H9 (cell line): Measurements from ENCODE around the gene ABCB8. TPM values are rescaled to one million over a fixed set of nuclear protein-coding genes. Genes with fewer than 3 reads are reported as not detected.

ENCODE experiments used
- DNase-seq: peaks from one replicate; pipeline ENCODE4 v3.0.0-alpha.2; 2017
- H2AFZ ChIP-seq: one replicate; pipeline ENCODE4 v1.6.1; 2013; ENCODE audit warnings: mild to moderate bottlenecking, low read length, control low read depth, moderate library complexity
- H2AK5ac ChIP-seq: 2 replicates; pipeline ENCODE4 v1.6.1; 2013; ENCODE audit warnings: low read length, control low read depth, mixed read lengths; ENCODE audit not compliant: insufficient read length
- H2BK120ac ChIP-seq: one replicate; pipeline ENCODE4 v1.6.1; 2013; ENCODE audit warnings: low read depth, mild to moderate bottlenecking, low read length, control low read depth, inconsistent platforms; ENCODE audit not compliant: poor library complexity, severe bottlenecking
- H2BK12ac ChIP-seq: 2 replicates; pipeline ENCODE4 v1.6.1; 2013; ENCODE audit warnings: low read length, control low read depth, mixed read lengths, low read depth; ENCODE audit not compliant: insufficient read length
- H2BK15ac ChIP-seq: 2 replicates; pipeline ENCODE4 v1.6.1; 2013; ENCODE audit warnings: low read depth, low read length, control low read depth
- H2BK20ac ChIP-seq: one replicate; pipeline ENCODE4 v1.6.1; 2013; ENCODE audit warnings: low read depth, mild to moderate bottlenecking, low read length, control low read depth, inconsistent platforms; ENCODE audit not compliant: poor library complexity, severe bottlenecking
- H2BK5ac ChIP-seq: 2 replicates; pipeline ENCODE4 v1.6.1; 2013; ENCODE audit warnings: low read length, control low read depth, mixed read lengths; ENCODE audit not compliant: insufficient read length
- H3K14ac ChIP-seq: 2 replicates; pipeline ENCODE4 v1.6.1; 2013; ENCODE audit warnings: low read length, control low read depth; ENCODE audit not compliant: insufficient read depth
- H3K18ac ChIP-seq: 2 replicates; pipeline ENCODE4 v1.6.1; 2013; ENCODE audit warnings: low read depth, mild to moderate bottlenecking, mixed read lengths, low read length, control low read depth; ENCODE audit not compliant: insufficient read length
- H3K23ac ChIP-seq: 2 replicates; pipeline ENCODE4 v1.6.1; 2013; ENCODE audit warnings: low read length, control low read depth, mixed read lengths, low read depth; ENCODE audit not compliant: insufficient read length
- H3K23me2 ChIP-seq: 2 replicates; pipeline ENCODE4 v1.6.1; 2013; ENCODE audit warnings: low read depth, mild to moderate bottlenecking, mixed read lengths, low read length, control low read depth; ENCODE audit not compliant: insufficient read length, poor library complexity, severe bottlenecking
- H3K27ac ChIP-seq: 2 replicates; pipeline ENCODE4 v1.5.1; 2013; ENCODE audit warnings: low read length, control low read depth, mixed read lengths, low read depth; ENCODE audit not compliant: insufficient read length
- H3K27me3 ChIP-seq: 2 replicates; pipeline ENCODE4 v1.6.1; 2013; ENCODE audit warnings: low read length, control low read depth, inconsistent platforms; ENCODE audit not compliant: insufficient read depth
- H3K4ac ChIP-seq: 2 replicates; pipeline ENCODE4 v1.6.1; 2013; ENCODE audit warnings: low read depth, mild to moderate bottlenecking, control low read depth, inconsistent platforms, low read length, moderate library complexity
- H3K4me1 ChIP-seq: 2 replicates; pipeline ENCODE4 v1.6.1; 2013; ENCODE audit warnings: low read length, control low read depth, inconsistent platforms; ENCODE audit not compliant: insufficient read depth
- H3K4me2 ChIP-seq: 2 replicates; pipeline ENCODE4 v1.6.1; 2013; ENCODE audit warnings: low read length, control low read depth, mixed read lengths; ENCODE audit not compliant: insufficient read length, insufficient read depth
- H3K56ac ChIP-seq: 2 replicates; pipeline ENCODE4 v1.6.1; 2013; ENCODE audit warnings: low read depth, mild to moderate bottlenecking, mixed read lengths, low read length, control low read depth; ENCODE audit not compliant: insufficient read length
- H3K79me1 ChIP-seq: 2 replicates; pipeline ENCODE4 v1.6.1; 2013; ENCODE audit warnings: low read depth, mild to moderate bottlenecking, moderate library complexity, low read length, control low read depth, inconsistent platforms; ENCODE audit not compliant: insufficient read depth, poor library complexity, severe bottlenecking
- H3K79me2 ChIP-seq: 2 replicates; pipeline ENCODE4 v1.6.1; 2013; ENCODE audit warnings: low read length, control low read depth, inconsistent platforms; ENCODE audit not compliant: insufficient read depth
- H3K9ac ChIP-seq: 2 replicates; pipeline ENCODE4 v1.6.1; 2013; ENCODE audit warnings: low read length, control low read depth, mixed read lengths; ENCODE audit not compliant: insufficient read length; ENCODE audit errors: extremely low read depth
- H3K9me3 ChIP-seq: one replicate; pipeline ENCODE4 v1.6.1; 2013; ENCODE audit warnings: low read depth, low read length, inconsistent platforms; ENCODE audit not compliant: control insufficient read depth
- H3T11ph ChIP-seq: one replicate; pipeline ENCODE4 v1.6.1; 2013; ENCODE audit warnings: mild to moderate bottlenecking, low read length, control low read depth, inconsistent platforms
- H4K20me1 ChIP-seq: one replicate; pipeline ENCODE4 v1.6.1; 2013; ENCODE audit not compliant: control insufficient read depth, insufficient read length, insufficient read depth
- H4K5ac ChIP-seq: 2 replicates; pipeline ENCODE4 v1.6.1; 2013; ENCODE audit warnings: low read depth, mild to moderate bottlenecking, mixed read lengths, low read length, control low read depth; ENCODE audit not compliant: insufficient read length
- H4K8ac ChIP-seq: replicated peaks from 2 replicates; pipeline ENCODE4 v1.6.1; 2013; ENCODE audit warnings: low read length, control low read depth, mixed read lengths, low read depth; ENCODE audit not compliant: insufficient read length
- H4K91ac ChIP-seq: 2 replicates; pipeline ENCODE4 v1.6.1; 2013; ENCODE audit warnings: low read depth, mild to moderate bottlenecking, moderate library complexity, mixed read lengths, low read length, control low read depth; ENCODE audit not compliant: insufficient read length
- H3K27ac Mint-ChIP-seq, 3 experiments: 2 replicates in 2 of 3; 3 replicates in 1 of 3; pipeline ENCODE4 v1.8.0; 2020 to 2021; ENCODE audit warnings: mixed read lengths in 3 of 3, mild to moderate bottlenecking in 1 of 3, moderate library complexity in 1 of 3
- H3K27me3 Mint-ChIP-seq: 2 replicates; pipeline ENCODE4 v1.8.0; 2021; ENCODE audit warnings: low read depth, mild to moderate bottlenecking, moderate library complexity, mixed read lengths
- H3K36me3 Mint-ChIP-seq, 3 experiments: 2 replicates in 2 of 3; 3 replicates in 1 of 3; pipeline ENCODE4 v1.8.0; 2020 to 2021; ENCODE audit warnings: low read depth in 3 of 3, mixed read lengths in 3 of 3; ENCODE audit not compliant: insufficient read depth in 1 of 3
- H3K4me1 Mint-ChIP-seq, 2 experiments: 2 replicates each; pipeline ENCODE4 v1.8.0; 2020; ENCODE audit warnings: mixed read lengths in 2 of 2
- H3K4me3 Mint-ChIP-seq, 2 experiments: 2 replicates in 1 of 2; 3 replicates in 1 of 2; pipeline ENCODE4 v1.8.0; 2020 to 2021; ENCODE audit warnings: mild to moderate bottlenecking in 2 of 2, mixed read lengths in 2 of 2, moderate library complexity in 1 of 2
- H3K9me3 Mint-ChIP-seq, 2 experiments: 2 replicates in 1 of 2; 3 replicates in 1 of 2; pipeline ENCODE4 v1.8.0; 2020; ENCODE audit warnings: mild to moderate bottlenecking in 2 of 2, mixed read lengths in 2 of 2, moderate library complexity in 1 of 2
- WGBS: extraction: QIAGEN DNeasy Blood & Tissue Kit; methylation state at CpG from one replicate; pipeline ENCODE4 v1.1.7; 2013; ENCODE audit warnings: missing lambda C conversion rate, low lambda C conversion rate, mixed read lengths; ENCODE audit not compliant: insufficient read length; ENCODE audit errors: extremely low coverage; 5-methylcytosine and 5-hydroxymethylcytosine counted together
- total RNA-seq: library from RNA; stranded (reverse); gene quantifications from 2 replicates; pipeline ENCODE4 v1.2.1, GENCODE V29; 2021
- TF ChIP-seq, protein P1 (sequence below): fragments of 200-600 bp; sonication (generic); conservative IDR thresholded peaks from 3 replicates; pipeline ENCODE4 v1.8.0; 2021; ENCODE audit warnings: antibody characterized with exemption, mild to moderate bottlenecking

ABCB8 gene
- total RNA-seq, 1 experiment from 2014 or later, result 22.1 TPM

DNA sequence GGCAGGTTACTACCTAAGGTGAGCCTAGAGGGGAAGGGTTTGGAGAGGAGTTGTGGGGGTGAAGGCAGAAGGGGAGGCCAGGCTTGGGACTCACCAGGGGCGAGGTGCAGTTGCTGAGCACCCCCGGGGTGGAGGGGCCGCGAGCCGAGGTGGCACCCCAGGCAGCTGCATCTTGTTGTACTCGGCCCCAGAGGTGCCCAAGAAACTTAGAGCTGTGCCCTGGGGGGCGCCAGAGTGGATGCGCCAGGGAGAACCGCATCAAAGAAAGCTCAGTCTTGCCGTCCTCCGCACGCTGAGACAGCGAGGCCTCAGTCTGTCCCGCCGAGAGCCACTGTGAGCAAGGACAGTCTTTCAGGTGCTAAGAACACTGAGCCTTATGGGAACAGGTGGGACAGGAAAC, 11.3 kb upstream of the ABCB8 start:
- no peak overlapping the region for H4K5ac ChIP-seq
- H3K36me3 Mint-ChIP-seq, result peaks cover 2 to 6% (median 6%) of the 10 kb centered on the region in 3 experiments; a peak in 6 of 7 replicates
- no peak overlapping the region for H2BK15ac ChIP-seq
- H3K27me3 Mint-ChIP-seq, result peaks cover 82% of the 10 kb centered on the region
- peaks cover 6% of the 10 kb centered on the region; the same call in 1 of the 2 replicates for H3K27me3 ChIP-seq
- H4K8ac ChIP-seq, result no peak overlapping the region
- no peak for DNase-seq
- no peak overlapping the region for H3T11ph ChIP-seq
- H2AK5ac ChIP-seq, result no peak overlapping the region
- no peaks in the 10 kb centered on the region for H3K79me2 ChIP-seq
- H3K9me3 Mint-ChIP-seq, result peaks cover 0 to 9% of the 10 kb centered on the region in 2 experiments; a peak in 2 of 5 replicates
- H2BK12ac ChIP-seq, result no peak overlapping the region
- no peak overlapping the region for H2BK20ac ChIP-seq
- no peak overlapping the region for H3K18ac ChIP-seq
- no CpG with 5 or more reads among the region's 15 CpGs for WGBS
- H3K56ac ChIP-seq, result no peak overlapping the region
- H3K4me1 Mint-ChIP-seq, result peaks cover 28 to 55% of the 10 kb centered on the region in 2 experiments
- no peak overlapping the region for H3K4me3 Mint-ChIP-seq
- no peak overlapping the region for H2BK5ac ChIP-seq
- H3K9ac ChIP-seq, result no peak overlapping the region
- H3K23me2 ChIP-seq, result peaks cover 7% of the 10 kb centered on the region
- no peak overlapping the region for H4K91ac ChIP-seq
- no peak overlapping the region for H3K14ac ChIP-seq
- no peak overlapping the region for H2AFZ ChIP-seq
- no peak overlapping the region for H3K27ac Mint-ChIP-seq
- H3K23ac ChIP-seq, result no peak overlapping the region
- no peak overlapping the region for H3K4me2 ChIP-seq
- peaks cover 6% of the 10 kb centered on the region; the same call in 1 of the 2 replicates for H3K4me1 ChIP-seq
- H2BK120ac ChIP-seq, result no peak overlapping the region
- no peaks in the 10 kb centered on the region for H4K20me1 ChIP-seq
- H3K9me3 ChIP-seq, result no peaks in the 10 kb centered on the region
- no peak overlapping the region for H3K27ac ChIP-seq
- TF ChIP-seq, protein P1, sequence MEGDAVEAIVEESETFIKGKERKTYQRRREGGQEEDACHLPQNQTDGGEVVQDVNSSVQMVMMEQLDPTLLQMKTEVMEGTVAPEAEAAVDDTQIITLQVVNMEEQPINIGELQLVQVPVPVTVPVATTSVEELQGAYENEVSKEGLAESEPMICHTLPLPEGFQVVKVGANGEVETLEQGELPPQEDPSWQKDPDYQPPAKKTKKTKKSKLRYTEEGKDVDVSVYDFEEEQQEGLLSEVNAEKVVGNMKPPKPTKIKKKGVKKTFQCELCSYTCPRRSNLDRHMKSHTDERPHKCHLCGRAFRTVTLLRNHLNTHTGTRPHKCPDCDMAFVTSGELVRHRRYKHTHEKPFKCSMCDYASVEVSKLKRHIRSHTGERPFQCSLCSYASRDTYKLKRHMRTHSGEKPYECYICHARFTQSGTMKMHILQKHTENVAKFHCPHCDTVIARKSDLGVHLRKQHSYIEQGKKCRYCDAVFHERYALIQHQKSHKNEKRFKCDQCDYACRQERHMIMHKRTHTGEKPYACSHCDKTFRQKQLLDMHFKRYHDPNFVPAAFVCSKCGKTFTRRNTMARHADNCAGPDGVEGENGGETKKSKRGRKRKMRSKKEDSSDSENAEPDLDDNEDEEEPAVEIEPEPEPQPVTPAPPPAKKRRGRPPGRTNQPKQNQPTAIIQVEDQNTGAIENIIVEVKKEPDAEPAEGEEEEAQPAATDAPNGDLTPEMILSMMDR, result no peak
- no peak overlapping the region for H3K4ac ChIP-seq
- no peaks in the 10 kb centered on the region for H3K79me1 ChIP-seq
